Fibroblast of villous mesenchyme (primary cell): ENCODE data around the gene L3MBTL4. TPM values are rescaled to one million over a fixed set of nuclear protein-coding genes. Genes with fewer than 3 reads are reported as not detected.

Source experiments
- DNase-seq: peaks from one replicate; pipeline ENCODE4 v3.0.0-alpha.2; 2010; ENCODE audit warnings: low read depth
- H3K4me3 ChIP-seq: 2 replicates; pipeline ENCODE4 v1.5.1; 2011; ENCODE audit warnings: low read depth, mild to moderate bottlenecking, low read length
- total RNA-seq: library from RNA; depleted of rRNA; stranded (reverse); fragments of >200 nt; gene quantifications from 2 replicates; pipeline ENCODE4 v1.2.3, GENCODE V29; 2012
- TF ChIP-seq, protein P1 (sequence below): IDR thresholded peaks from 2 replicates; pipeline ENCODE4 v1.5.1; 2012; ENCODE audit warnings: low read depth, mild to moderate bottlenecking, low read length; ENCODE audit not compliant: insufficient read depth

L3MBTL4 gene
- total RNA-seq, 1 donor: not detected

DNA sequence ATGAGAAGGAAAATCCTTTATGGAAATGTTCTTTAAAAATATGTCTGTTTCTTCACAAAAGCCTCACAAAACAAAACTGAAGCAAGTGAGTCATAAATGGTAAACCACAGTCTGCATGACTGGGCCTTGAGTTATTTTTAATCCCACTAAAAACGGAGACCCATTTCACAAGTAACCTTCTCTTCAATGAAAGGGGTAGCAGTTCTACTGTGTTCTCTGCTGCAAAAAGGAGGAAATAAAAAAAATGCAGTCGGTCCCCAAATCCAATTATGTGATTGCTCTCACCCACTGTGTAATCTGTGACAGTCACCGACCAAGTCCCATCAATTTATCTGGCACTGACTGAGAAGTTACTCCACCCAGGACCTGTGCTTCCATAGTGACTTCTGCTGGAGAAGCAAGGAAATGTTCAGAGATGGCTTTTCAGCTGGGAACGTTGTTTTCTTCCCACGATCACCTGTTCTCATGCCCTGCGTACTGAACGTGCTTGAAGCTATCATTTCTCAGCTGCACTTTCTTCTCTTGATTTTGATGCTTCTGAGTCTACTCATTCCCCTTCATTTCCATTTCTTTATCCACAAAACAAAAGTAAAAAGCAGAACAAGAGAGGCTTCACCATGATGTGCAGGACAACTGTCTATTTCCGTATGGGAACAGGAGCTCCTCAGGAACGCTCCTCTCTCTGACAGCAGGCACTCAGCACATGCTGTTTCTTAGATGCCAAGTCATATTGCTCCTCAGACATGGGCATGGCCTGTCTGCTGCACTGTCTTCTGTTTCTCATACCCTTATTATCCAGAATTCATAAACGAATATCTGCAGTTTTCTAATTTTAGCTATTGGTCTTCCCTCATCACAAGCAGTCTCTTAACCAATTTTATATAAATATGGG, 439.4 kb downstream of the L3MBTL4 start:
- TF ChIP-seq, protein P1, sequence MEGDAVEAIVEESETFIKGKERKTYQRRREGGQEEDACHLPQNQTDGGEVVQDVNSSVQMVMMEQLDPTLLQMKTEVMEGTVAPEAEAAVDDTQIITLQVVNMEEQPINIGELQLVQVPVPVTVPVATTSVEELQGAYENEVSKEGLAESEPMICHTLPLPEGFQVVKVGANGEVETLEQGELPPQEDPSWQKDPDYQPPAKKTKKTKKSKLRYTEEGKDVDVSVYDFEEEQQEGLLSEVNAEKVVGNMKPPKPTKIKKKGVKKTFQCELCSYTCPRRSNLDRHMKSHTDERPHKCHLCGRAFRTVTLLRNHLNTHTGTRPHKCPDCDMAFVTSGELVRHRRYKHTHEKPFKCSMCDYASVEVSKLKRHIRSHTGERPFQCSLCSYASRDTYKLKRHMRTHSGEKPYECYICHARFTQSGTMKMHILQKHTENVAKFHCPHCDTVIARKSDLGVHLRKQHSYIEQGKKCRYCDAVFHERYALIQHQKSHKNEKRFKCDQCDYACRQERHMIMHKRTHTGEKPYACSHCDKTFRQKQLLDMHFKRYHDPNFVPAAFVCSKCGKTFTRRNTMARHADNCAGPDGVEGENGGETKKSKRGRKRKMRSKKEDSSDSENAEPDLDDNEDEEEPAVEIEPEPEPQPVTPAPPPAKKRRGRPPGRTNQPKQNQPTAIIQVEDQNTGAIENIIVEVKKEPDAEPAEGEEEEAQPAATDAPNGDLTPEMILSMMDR: no peak
- no peak overlapping the region for H3K4me3 ChIP-seq
- DNase-seq: peak; percentile 14

DNA sequence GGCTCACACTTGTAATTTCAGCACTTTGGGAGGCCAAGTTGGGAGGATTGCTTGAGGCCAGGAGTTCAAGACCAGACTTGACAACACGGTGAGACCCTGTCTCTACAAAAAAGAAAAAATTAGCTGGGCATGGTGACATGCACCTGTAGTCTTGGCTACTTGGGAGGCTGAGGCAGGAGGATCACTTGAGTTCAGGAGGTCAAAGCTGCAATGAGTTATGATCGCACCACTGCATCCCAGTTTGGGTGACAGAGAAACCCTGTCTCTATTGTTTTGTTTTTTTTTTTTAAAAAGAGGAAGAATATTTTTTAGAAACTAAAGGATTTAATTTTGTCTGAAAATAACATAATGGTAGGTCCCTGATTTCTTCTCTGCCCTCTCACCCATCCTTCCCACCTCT, 440.0 kb downstream of the L3MBTL4 start:
- H3K4me3 ChIP-seq: no peak overlapping the region
- TF ChIP-seq, protein P1: no peak
- DNase-seq: no peak

DNA sequence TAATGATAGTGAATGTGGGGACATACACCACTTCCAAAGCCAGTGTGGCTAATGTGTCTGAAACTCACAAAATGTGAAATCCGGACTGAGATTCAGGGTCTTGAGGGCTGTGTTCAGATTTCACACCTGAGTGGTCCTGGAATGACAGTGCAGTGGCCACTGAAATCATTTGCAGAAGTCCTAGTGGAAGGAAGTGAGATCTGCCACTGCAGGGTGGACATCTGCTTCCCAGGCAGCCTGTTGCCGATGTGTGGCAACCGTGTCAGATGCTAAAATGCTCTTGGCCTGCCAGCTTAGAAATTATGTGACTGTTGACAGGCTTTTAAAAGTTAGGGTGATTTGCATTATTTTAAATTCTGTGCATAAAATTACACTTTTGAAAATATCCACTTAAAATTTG, 441.6 kb downstream of the L3MBTL4 start:
- DNase-seq: no peak
- TF ChIP-seq, protein P1: no peak
- H3K4me3 ChIP-seq: no peak overlapping the region

DNA sequence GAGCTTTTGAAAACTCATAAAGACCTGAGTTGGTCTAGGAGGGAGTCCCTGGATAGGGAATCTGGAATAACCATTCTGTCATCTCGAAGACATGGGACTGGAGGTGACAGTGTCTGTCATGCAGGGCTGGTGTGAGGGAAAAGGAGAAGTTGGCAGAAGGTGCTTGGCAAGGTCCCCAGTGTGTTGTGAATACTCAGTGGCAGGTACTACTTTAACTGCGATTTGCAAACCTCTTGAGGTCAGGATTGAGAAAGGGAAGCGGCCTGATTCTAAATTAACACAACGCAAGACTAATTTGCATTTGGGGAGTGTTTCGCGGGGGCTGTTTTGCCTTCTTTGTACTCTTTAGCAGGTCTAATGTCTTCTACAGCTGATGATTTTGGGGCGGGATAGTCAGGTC, 442.4 kb downstream of the L3MBTL4 start:
- H3K4me3 ChIP-seq: no peak overlapping the region
- DNase-seq: no peak
- TF ChIP-seq, protein P1: no peak

DNA sequence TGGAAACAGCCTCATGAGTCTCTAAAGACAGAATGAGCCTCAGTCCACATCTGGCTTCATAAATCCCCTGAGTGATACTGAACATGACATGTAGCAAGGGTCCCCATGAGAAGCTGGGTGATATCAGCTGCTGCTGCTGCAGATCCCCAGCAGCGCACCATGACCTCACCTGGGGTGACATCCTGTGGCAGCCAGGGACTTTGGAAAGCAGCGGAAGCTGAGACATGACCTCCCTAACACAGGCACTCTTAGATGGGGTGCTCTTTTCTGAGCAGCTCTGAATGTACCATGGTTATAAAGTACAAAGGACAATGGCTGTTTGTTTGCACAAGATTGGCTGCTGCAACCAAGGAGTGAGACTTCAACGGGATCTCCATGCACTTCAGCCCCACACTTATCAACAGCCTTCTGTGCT, 444.7 kb downstream of the L3MBTL4 start:
- DNase-seq: no peak
- no peak overlapping the region for H3K4me3 ChIP-seq
- TF ChIP-seq, protein P1: no peak

DNA sequence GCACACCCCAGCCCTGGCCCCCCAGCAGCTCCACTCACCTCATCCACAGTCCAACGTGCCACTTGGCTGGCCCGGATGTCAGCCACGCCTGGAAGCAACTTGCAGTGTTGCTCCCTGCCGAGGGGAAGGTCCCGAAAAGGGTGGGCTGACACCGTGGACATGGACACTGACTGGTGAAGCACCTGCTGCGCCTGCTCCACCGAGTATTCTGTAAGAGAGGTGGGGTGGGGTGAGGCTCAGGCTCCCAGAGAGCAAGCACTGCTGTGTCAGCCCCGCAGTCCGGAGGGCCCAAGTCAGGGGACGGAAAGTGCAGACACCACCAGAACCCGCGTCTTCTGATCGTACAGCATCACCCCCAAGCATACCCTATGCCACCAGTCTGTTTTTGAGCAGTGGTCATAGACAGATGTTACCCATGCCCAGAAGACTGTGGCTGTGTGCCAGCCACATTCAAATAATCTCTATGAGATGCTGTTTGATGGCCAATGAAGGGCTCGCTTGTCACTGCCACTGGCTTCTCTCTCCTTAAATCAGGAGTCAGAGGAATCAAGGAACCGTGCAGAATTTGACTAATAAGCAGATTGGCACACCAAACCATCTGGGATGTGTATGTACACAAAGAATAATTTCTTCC, 445.2 kb downstream of the L3MBTL4 start:
- DNase-seq: no peak
- no peak overlapping the region for H3K4me3 ChIP-seq
- TF ChIP-seq, protein P1: no peak
